Spleen (tissue), 11 donors: ENCODE measurements around the gene PRKCA. TPM values are rescaled to one million over a fixed set of nuclear protein-coding genes. Genes with fewer than 3 reads are reported as not detected.
A peak's percentile ranks its signal among the peaks of the same experiment; 100 is the strongest.

Experiments
- DNase-seq: peaks from one replicate; pipeline ENCODE4 v3.0.0-alpha.2; 2020
- H3K27ac ChIP-seq, 8 donors: fragments of 200-600 bp; sonication (generic) in 7 of 8; 1 replicate in 4 of 8; 2 replicates in 4 of 8; pipeline versions ENCODE4 v1.5.0 to v1.8.0; 2016 to 2021; ENCODE audit warnings: inconsistent platforms in 4 of 8, mild to moderate bottlenecking in 4 of 8, moderate library complexity in 1 of 8
- H3K27me3 ChIP-seq, 7 donors: fragments of 200-600 bp; sonication (generic) in 6 of 7; replicated peaks in 1 of 7; 1 replicate in 4 of 7; 2 replicates in 3 of 7; pipeline versions ENCODE4 v1.5.0 to v1.8.0; 2016 to 2021; ENCODE audit warnings: inconsistent platforms in 3 of 7, mild to moderate bottlenecking in 1 of 7
- H3K36me3 ChIP-seq, 6 donors: fragments of 200-600 bp; sonication (generic) in 5 of 6; 1 replicate in 4 of 6; 2 replicates in 2 of 6; pipeline versions ENCODE4 v1.5.0 to v1.8.0; 2016 to 2021; ENCODE audit warnings: inconsistent platforms in 2 of 6
- H3K4me1 ChIP-seq, 6 donors: fragments of 200-600 bp; sonication (generic) in 5 of 6; 1 replicate in 3 of 6; 2 replicates in 3 of 6; pipeline versions ENCODE4 v1.5.0 to v1.8.0; 2016 to 2021; ENCODE audit warnings: inconsistent platforms in 3 of 6
- H3K4me3 ChIP-seq, 8 donors: fragments of 200-600 bp; sonication (generic) in 7 of 8; 1 replicate in 4 of 8; 2 replicates in 4 of 8; pipeline versions ENCODE4 v1.5.0 to v1.8.0; 2016 to 2021; ENCODE audit warnings: inconsistent platforms in 4 of 8, mild to moderate bottlenecking in 4 of 8, moderate library complexity in 2 of 8
- H3K9me3 ChIP-seq, 8 donors: fragments of 200-600 bp; sonication (generic) in 7 of 8; 1 replicate in 4 of 8; 2 replicates in 4 of 8; pipeline versions ENCODE4 v1.5.0 to v1.8.0; 2016 to 2021; ENCODE audit warnings: inconsistent platforms in 4 of 8
- CTCF ChIP-seq, 11 experiments: fragments of 200-600 bp in 7 of 11; fragments of 450-650 bp in 4 of 11; sonication (generic) in 4 of 11; IDR thresholded peaks in 8 of 11; conservative IDR thresholded peaks in 3 of 11; 1 replicate in 7 of 11; 2 replicates in 4 of 11; pipeline versions ENCODE4 v1.4.0 to v1.8.0; 2016 to 2021; ENCODE audit warnings: antibody characterized with exemption in 11 of 11, inconsistent platforms in 4 of 11, mild to moderate bottlenecking in 1 of 11
- POLR2A ChIP-seq, 3 donors: fragments of 450-650 bp; IDR thresholded peaks; one replicate each; pipeline ENCODE4 v1.5.1; 2017; ENCODE audit warnings: antibody characterized with exemption in 3 of 3, mild to moderate bottlenecking in 1 of 3
- POLR2AphosphoS5 ChIP-seq, 3 donors: sonication (generic); formaldehyde crosslinking; IDR thresholded peaks; one replicate each; pipeline ENCODE4 v1.5.1; 2017; ENCODE audit warnings: antibody characterized with exemption in 3 of 3
- WGBS, 5 donors: extraction: QIAGEN DNeasy Blood & Tissue Kit in 3 of 5; methylation state at CpG; one replicate each; pipeline versions ENCODE4 v1.1.5 to v1.1.7; 2013 to 2018; 5-methylcytosine and 5-hydroxymethylcytosine counted together
- intact Hi-C: fragments of 100-400 bp; cut with DNase I; formaldehyde crosslinking; loops from one replicate; pipeline ENCODE4 v1.15.0; 2023; ENCODE audit warnings: low total_unique reads
- polyA plus RNA-seq, 3 donors: library from polyadenylated mRNA; stranded (reverse); fragments of 200-250 nt; gene quantifications; one replicate each; pipeline ENCODE4 v1.2.1, GENCODE V29; 2013
- total RNA-seq, 7 donors: library from RNA; depleted of rRNA in 3 of 7; stranded (reverse); fragments of >200 nt in 3 of 7; fragmentation: NEBNext Ultra II Directional in 4 of 7; extraction: Animal tissue kit (Norgen Biotek cat#: 25700) in 4 of 7; gene quantifications; one replicate each; pipeline versions ENCODE4 v1.1.0 to v1.2.1, GENCODE V29; 2016 to 2021
- donor health status: healthy with polysubstance abuse.
- donor health status: DM: no; HTN: no; CAD: no; lungs with moderate emphysema.
- donor health status: DM: no; HTN: no; CAD: no.
- donor health status: Bipolar disorder and iron deficiency.
- donor health status: healthy.
- donor health status: DM: no; HTN: no; CAD: no.
- donor health status: DM: yes; HTN: yes; CAD: no.

The PRKCA gene
- total and polyA plus RNA-seq, 10 donors, result 1.7 to 59.7 (median 31.2) TPM

- Histone ChIP-seq H3K4me1 (peaks cover 0 to 11% (median 0%) of the 10 kb centered on the region in 6 donors), H3K36me3 (peaks cover 0 to 29% (median under 1%) of the 10 kb centered on the region in 6 donors), H3K27ac (no peak overlapping the region), H3K27me3 (no peaks in the 10 kb centered on the region), H3K9me3 (no peaks in the 10 kb centered on the region), H3K4me3 (no peak overlapping the region)
- 92 to 97% (median 97%) methylated on average over 7 of the region's 7 CpGs for WGBS, 5 donors
- intact Hi-C loops, result no loop called here
- no peak for TF ChIP-seq CTCF (IDR thresholded peaks at IDR 0.05 in 8 of 11, conservative IDR thresholded peaks at IDR 0.05 in 3 of 11)
- TF ChIP-seq POLR2AphosphoS5 (IDR thresholded peaks at IDR 0.05), result no peak
- TF ChIP-seq POLR2A (IDR thresholded peaks at IDR 0.05), result no peak
- no peak for DNase-seq
Observed at GRCh38 chr17:66647391-66647983, 345.1 kb downstream of the PRKCA start.

GRCh38 chr17:66649818-66650543 lies 347.6 kb downstream of the PRKCA start:
- Histone ChIP-seq H3K27ac (peak overlapping the region in 1 of 8 donors; percentile 15), H3K4me1 (peaks cover 0 to 5% (median 0%) of the 10 kb centered on the region in 6 donors), H3K27me3 (no peaks in the 10 kb centered on the region), H3K36me3 (peaks cover 0 to 25% (median 0%) of the 10 kb centered on the region in 6 donors), H3K4me3 (no peak overlapping the region), H3K9me3 (no peaks in the 10 kb centered on the region)
- TF ChIP-seq POLR2AphosphoS5 (IDR thresholded peaks at IDR 0.05) (no peak), CTCF (IDR thresholded peaks at IDR 0.05 in 8 of 11, conservative IDR thresholded peaks at IDR 0.05 in 3 of 11) (no peak), POLR2A (IDR thresholded peaks at IDR 0.05) (no peak)
- intact Hi-C loops, result no loop called here
- 80 to 91% (median 83%) methylated on average over 12 of the region's 12 CpGs for WGBS, 5 donors
- no peak for DNase-seq

GRCh38 chr17:66650544-66650877 lies 348.1 kb downstream of the PRKCA start:
- TF ChIP-seq POLR2AphosphoS5 (IDR thresholded peaks at IDR 0.05), result no peak
- TF ChIP-seq CTCF (IDR thresholded peaks at IDR 0.05 in 8 of 11, conservative IDR thresholded peaks at IDR 0.05 in 3 of 11), result no peak
- TF ChIP-seq POLR2A (IDR thresholded peaks at IDR 0.05), result no peak
- H3K9me3 ChIP-seq, result no peaks in the 10 kb centered on the region
- H3K36me3 ChIP-seq, result peaks cover 0 to 20% (median 0%) of the 10 kb centered on the region in 6 donors
- WGBS, 5 donors, result 56 to 90% (median 72%) methylated on average over 5 of the region's 5 CpGs
- intact Hi-C loops, result no loop called here
- peaks cover 0 to 5% (median 0%) of the 10 kb centered on the region in 6 donors for H3K4me1 ChIP-seq
- no peak for DNase-seq
- H3K27me3 ChIP-seq, result no peaks in the 10 kb centered on the region
- H3K4me3 ChIP-seq, result no peak overlapping the region
- H3K27ac ChIP-seq, result no peak overlapping the region

- TF ChIP-seq POLR2A (IDR thresholded peaks at IDR 0.05) (no peak), POLR2AphosphoS5 (IDR thresholded peaks at IDR 0.05) (no peak), CTCF (IDR thresholded peaks at IDR 0.05 in 8 of 11, conservative IDR thresholded peaks at IDR 0.05 in 3 of 11) (no peak)
- Histone ChIP-seq H3K27ac (no peak overlapping the region), H3K4me3 (no peak overlapping the region), H3K9me3 (peaks cover 0 to 7% (median 0%) of the 10 kb centered on the region in 8 donors), H3K4me1 (peaks cover 0 to 11% (median 0%) of the 10 kb centered on the region in 6 donors), H3K36me3 (no peaks in the 10 kb centered on the region), H3K27me3 (no peaks in the 10 kb centered on the region)
- 87 to 95% (median 88%) methylated on average over 6 of the region's 6 CpGs for WGBS, 5 donors
- intact Hi-C loops, result no loop called here
- DNase-seq, result no peak
Observed at GRCh38 chr17:66652840-66653507, 350.6 kb downstream of the PRKCA start.
